HepG2 (cell line): Measurements from ENCODE around the gene USH2A. TPM values are rescaled to one million over a fixed set of nuclear protein-coding genes. Genes with fewer than 3 reads are reported as not detected.

Experiments used
- ATAC-seq: fragments of 200-7000 bp; cut with Tn5 transposase; 3 replicates; pipeline ENCODE4 v1.9.1; 2020; ENCODE audit warnings: mild to moderate bottlenecking, moderate library complexity
- BruUV-seq: library from RNA; stranded (reverse); fragments of 400-500 nt; replicated peaks from 2 replicates; lab custom pipeline; 2021; lab: Mats Ljungman, UMichigan
- CTCF ChIA-PET: fragments of 300-600 bp; formaldehyde crosslinking; extraction: SDS; loops from one replicate; lab custom pipeline; 2021; ENCODE audit warnings: low total read pairs, inconsistent platforms, low intra/inter-chr PET ratio; lab: Yijun Ruan, JAX
- POLR2A ChIA-PET: fragments of 350-600 bp; sonication (Branson Sonifier 250); formaldehyde crosslinking; loops from one replicate; lab custom pipeline; 2020; ENCODE audit warnings: antibody characterized with exemption, inconsistent platforms; lab: Yijun Ruan, JAX
- DNase-seq: peaks from one replicate; pipeline ENCODE4 v3.0.0-alpha.2; 2015; ENCODE audit warnings: low spot score
- FAIRE-seq: peaks from 3 replicates; lab custom pipeline; 2011; peaks lifted over from hg19 to GRCh38; lab: Jason Lieb, UNC
- H2AFZ ChIP-seq: one replicate; pipeline ENCODE4 v1.6.1; 2011; ENCODE audit warnings: low read length, inconsistent platforms
- H3K27ac ChIP-seq: fragments of 300-600 bp; 3 replicates; pipeline ENCODE4 v1.8.0; 2011; ENCODE audit warnings: mixed run types, mild to moderate bottlenecking, mixed read lengths, low read length, inconsistent platforms; ENCODE audit not compliant: insufficient read depth; ENCODE audit errors: extremely low read length
- H3K27me3 ChIP-seq, 2 experiments: fragments of 200-600 bp in 1 of 2; 2 replicates in 1 of 2; 3 replicates in 1 of 2; pipeline versions ENCODE4 v1.6.0 to v1.8.0; 2011; ENCODE audit warnings: low read length in 2 of 2, mild to moderate bottlenecking in 2 of 2, moderate library complexity in 2 of 2, inconsistent platforms in 1 of 2; ENCODE audit not compliant: insufficient read depth in 2 of 2, control insufficient read depth in 1 of 2
- H3K36me3 ChIP-seq, 2 experiments: fragments of 200-600 bp in 1 of 2; replicated peaks in 1 of 2; 2 replicates in 1 of 2; 3 replicates in 1 of 2; pipeline versions ENCODE4 v1.5.1 to v1.8.0; 2011; ENCODE audit warnings: low read length in 2 of 2, inconsistent platforms in 1 of 2; ENCODE audit not compliant: insufficient read depth in 2 of 2, control insufficient read depth in 1 of 2
- H3K4me1 ChIP-seq: 2 replicates; pipeline ENCODE4 v1.5.1; 2012; ENCODE audit warnings: low read length, inconsistent platforms; ENCODE audit not compliant: insufficient read depth
- H3K4me2 ChIP-seq: 2 replicates; pipeline ENCODE4 v1.6.0; 2011; ENCODE audit warnings: low read depth, low read length, inconsistent platforms
- H3K4me3 ChIP-seq, 3 experiments: fragments of 200-600 bp in 1 of 3; sonication (generic), shearing (Covaris generic) in 1 of 3; replicated peaks in 1 of 3; 2 replicates each; pipeline ENCODE4 v1.5.1; 2011 to 2016; ENCODE audit warnings: low read length in 3 of 3, inconsistent platforms in 2 of 3, low read depth in 2 of 3, mild to moderate bottlenecking in 2 of 3, control low read depth in 1 of 3, mixed read lengths in 1 of 3; ENCODE audit not compliant: insufficient read depth in 1 of 3
- H3K79me2 ChIP-seq: one replicate; pipeline ENCODE4 v1.6.1; 2011; ENCODE audit warnings: low read length, inconsistent platforms; ENCODE audit not compliant: insufficient read depth
- H3K9ac ChIP-seq: 2 replicates; pipeline ENCODE4 v1.6.0; 2011; ENCODE audit warnings: mild to moderate bottlenecking, low read depth, low read length, inconsistent platforms; ENCODE audit not compliant: insufficient read depth
- H3K9me3 ChIP-seq: 2 replicates; pipeline ENCODE4 v1.5.1; 2012; ENCODE audit warnings: mild to moderate bottlenecking, low read length
- H4K20me1 ChIP-seq: 2 replicates; pipeline ENCODE4 v1.6.0; 2011; ENCODE audit warnings: inconsistent platforms, mild to moderate bottlenecking, low read length, moderate library complexity; ENCODE audit not compliant: insufficient read depth
- AHR ChIP-seq: IDR thresholded peaks from 2 replicates; pipeline ENCODE4 v1.6.1; 2018; ENCODE audit warnings: missing genetic modification reagents, missing compliant biosample characterization
- ATF7 ChIP-seq, 2 experiments: fragments of 450-650 bp in 1 of 2; sonication (generic) in 1 of 2; formaldehyde crosslinking in 1 of 2; IDR thresholded peaks; 2 replicates each; pipeline versions ENCODE4 v1.4.0 to v1.6.1; 2016 to 2020; ENCODE audit warnings: antibody characterized with exemption in 1 of 2, mild to moderate bottlenecking in 1 of 2, missing genetic modification reagents in 1 of 2
- EHMT2 ChIP-seq: fragments of 200-600 bp; sonication (generic); IDR thresholded peaks from 2 replicates; pipeline ENCODE4 v1.7.0; 2017; ENCODE audit warnings: antibody characterized with exemption, low read depth, low read length, borderline replicate concordance
- ETS1 ChIP-seq: sonication (generic); formaldehyde crosslinking; IDR thresholded peaks from 2 replicates; pipeline ENCODE4 v1.4.0; 2020; ENCODE audit warnings: missing genetic modification reagents
- ETV5 ChIP-seq: IDR thresholded peaks from 2 replicates; pipeline ENCODE4 v1.6.1; 2018; ENCODE audit warnings: missing biosample characterization, missing genetic modification reagents, inconsistent platforms, borderline replicate concordance
- GABPA ChIP-seq, 2 experiments: IDR thresholded peaks; 2 replicates each; pipeline ENCODE4 v1.6.1; 2011 to 2016; ENCODE audit warnings: low read depth in 2 of 2, low read length in 1 of 2, missing biosample characterization in 1 of 2, missing genetic modification characterization in 1 of 2
- NFRKB ChIP-seq: fragments of 450-650 bp; IDR thresholded peaks from 2 replicates; pipeline ENCODE4 v1.6.1; 2017
- PAX8 ChIP-seq: sonication (generic); formaldehyde crosslinking; IDR thresholded peaks from 2 replicates; pipeline ENCODE4 v1.8.0; 2022; ENCODE audit warnings: mild to moderate bottlenecking, missing genetic modification reagents, borderline replicate concordance
- RARA ChIP-seq: IDR thresholded peaks from 2 replicates; pipeline ENCODE4 v1.6.1; 2016; ENCODE audit warnings: missing genetic modification reagents, missing compliant biosample characterization
- THAP8 ChIP-seq: sonication (generic); formaldehyde crosslinking; IDR thresholded peaks from 2 replicates; pipeline ENCODE4 v1.5.1; 2020; ENCODE audit warnings: missing genetic modification reagents, mild to moderate bottlenecking, borderline replicate concordance
- TMF1 ChIP-seq: sonication (generic); formaldehyde crosslinking; IDR thresholded peaks from 2 replicates; pipeline ENCODE4 v1.8.1; 2022; ENCODE audit warnings: low read depth, missing genetic modification reagents
- TRIM24 ChIP-seq: sonication (generic); formaldehyde crosslinking; IDR thresholded peaks from 2 replicates; pipeline ENCODE4 v1.8.0; 2022; ENCODE audit warnings: mild to moderate bottlenecking, missing genetic modification reagents
- ZNF101 ChIP-seq: sonication (generic); formaldehyde crosslinking; IDR thresholded peaks from 2 replicates; pipeline ENCODE4 v1.4.0; 2020; ENCODE audit warnings: mild to moderate bottlenecking, low read depth, missing genetic modification reagents, borderline replicate concordance
- ZNF354B ChIP-seq: sonication (generic); formaldehyde crosslinking; IDR thresholded peaks from 2 replicates; pipeline ENCODE4 v1.8.0; 2022; ENCODE audit warnings: mild to moderate bottlenecking, missing genetic modification reagents
- ZNF446 ChIP-seq: sonication (generic); formaldehyde crosslinking; IDR thresholded peaks from 2 replicates; pipeline ENCODE4 v1.5.0; 2020; ENCODE audit warnings: mild to moderate bottlenecking, missing genetic modification reagents
- ZNF569 ChIP-seq: sonication (generic); formaldehyde crosslinking; IDR thresholded peaks from 2 replicates; pipeline ENCODE4 v1.5.0; 2020; ENCODE audit warnings: mild to moderate bottlenecking, missing genetic modification reagents, moderate library complexity, borderline replicate concordance
- ZNF605 ChIP-seq: sonication (generic); formaldehyde crosslinking; IDR thresholded peaks from 2 replicates; pipeline ENCODE4 v1.8.0; 2022; ENCODE audit warnings: mild to moderate bottlenecking, missing genetic modification reagents
- ZNF792 ChIP-seq: IDR thresholded peaks from 2 replicates; pipeline ENCODE4 v1.6.1; 2016
- ZSCAN31 ChIP-seq: sonication (generic); formaldehyde crosslinking; IDR thresholded peaks from 2 replicates; pipeline ENCODE4 v1.5.0; 2020; ENCODE audit warnings: low read depth, mild to moderate bottlenecking, missing genetic modification reagents
- WGBS: methylation state at CpG from one replicate; pipeline ENCODE4 v1.1.6; 2017; ENCODE audit warnings: low lambda C conversion rate; 5-methylcytosine and 5-hydroxymethylcytosine counted together
- in situ Hi-C: cut with HindIII; loops from 2 replicates; pipeline ENCODE4 v1.10.0; 2017; ENCODE audit warnings: low pct_unique_long_range_greater_than_20kb; ENCODE audit not compliant: extremely low pct_ligation_motif_present
- intact Hi-C: fragments of 100-400 bp; cut with micrococcal nuclease; formaldehyde crosslinking; loops from one replicate; pipeline ENCODE4 v1.10.0; 2022; ENCODE audit not compliant: unreplicated experiment
- polyA plus RNA-seq, 8 experiments: library from polyadenylated mRNA; depleted of rRNA in 3 of 8; stranded (reverse) in 7 of 8; unstranded in 1 of 8; fragments of >200 nt; fragmentation: Illumina TruSeq in 4 of 8; extraction: Trizol in 4 of 8; gene quantifications; 2 replicates each; pipeline versions ENCODE4 v1.2.1 to v1.2.3, GENCODE V29; 2011 to 2016; ENCODE audit warnings: low read depth in 4 of 8, missing spikeins in 1 of 8, mixed read lengths in 1 of 8; ENCODE audit not compliant: insufficient read depth in 1 of 8
- total RNA-seq, 5 experiments: library from RNA; depleted of rRNA; stranded (reverse); fragments of >200 nt; fragmentation: Illumina TruSeq; extraction: Trizol; gene quantifications; 2 replicates each; pipeline ENCODE4 v1.2.3, GENCODE V29; 2016; ENCODE audit warnings: low read depth in 1 of 5

Gene USH2A
- total and polyA plus RNA-seq, 2 of the 13 experiments (the other 11 are each of a cell fraction or from before 2014, with no cell fraction given): 0.02 TPM; not detected in 1

GRCh38 chr1:215766521-215766920, 656.7 kb downstream of the USH2A start:
- POLR2A ChIA-PET: no interaction called here
- no peak for DNase-seq

More at GRCh38 chr1:215766521-215766920, 656.7 kb downstream of the USH2A start:
- BruUV-seq: no TSS peak
- ATAC-seq (no peak), FAIRE-seq (no peak)
- intact Hi-C loops (no loop called here), in situ Hi-C loops (no loop called here)
- no peaks in the 10 kb centered on the region for H3K36me3 ChIP-seq
- CTCF ChIA-PET: no interaction called here
- no peak overlapping the region for H3K4me2 ChIP-seq
- no peak overlapping the region for H2AFZ ChIP-seq
- no peaks in the 10 kb centered on the region for H3K79me2 ChIP-seq
- H3K9me3 ChIP-seq: no peaks in the 10 kb centered on the region
- no peak overlapping the region for H3K27ac ChIP-seq
- H3K4me1 ChIP-seq: no peaks in the 10 kb centered on the region
- TF ChIP-seq NFRKB (no peak), PAX8 (CRISPR knock-in tag) (no peak), TRIM24 (CRISPR knock-in tag) (no peak), ETV5 (CRISPR knock-in tag) (no peak), THAP8 (CRISPR knock-in tag) (no peak), GABPA (IDR thresholded peaks at IDR 0.05; ENCODE audit: low read depth, low read length) (no peak), GABPA (CRISPR knock-in tag; IDR thresholded peaks at IDR 0.05; ENCODE audit: low read depth) (no peak), ZNF569 (no peak), ZNF792 (no peak), ZNF605 (no peak), ZNF446 (CRISPR knock-in tag) (no peak), ZNF101 (CRISPR knock-in tag) (no peak), ETS1 (no peak), RARA (CRISPR knock-in tag) (no peak), ATF7 (IDR thresholded peaks at IDR 0.05) (no peak), ATF7 (CRISPR knock-in tag; IDR thresholded peaks at IDR 0.05) (no peak), ZNF354B (CRISPR knock-in tag) (no peak), TMF1 (no peak), AHR (no peak), ZSCAN31 (no peak), EHMT2 (no peak)
- 0% methylated on average over 1 of the region's 1 CpG for whole genome bisulfite sequencing
- no peak overlapping the region for H3K4me3 ChIP-seq
- H3K9ac ChIP-seq: no peak overlapping the region
- H4K20me1 ChIP-seq: no peaks in the 10 kb centered on the region
- H3K27me3 ChIP-seq: no peaks in the 10 kb centered on the region
